HG02610 (cell line): ENCODE measurements around the gene ATG7.
"Not testable (repeated sequence)": the region's sequence is repeated elsewhere in the genome, so short reads cannot be mapped to it uniquely, and the experiment has no call there.

Experiments
- ATAC-seq: cut with Tn5 transposase; IDR thresholded peaks from one replicate; pipeline ENCODE4 v1.9.1; 2021; ENCODE audit warnings: mild to moderate bottlenecking, moderate library complexity; ENCODE audit not compliant: unreplicated experiment

Gene ATG7

DNA sequence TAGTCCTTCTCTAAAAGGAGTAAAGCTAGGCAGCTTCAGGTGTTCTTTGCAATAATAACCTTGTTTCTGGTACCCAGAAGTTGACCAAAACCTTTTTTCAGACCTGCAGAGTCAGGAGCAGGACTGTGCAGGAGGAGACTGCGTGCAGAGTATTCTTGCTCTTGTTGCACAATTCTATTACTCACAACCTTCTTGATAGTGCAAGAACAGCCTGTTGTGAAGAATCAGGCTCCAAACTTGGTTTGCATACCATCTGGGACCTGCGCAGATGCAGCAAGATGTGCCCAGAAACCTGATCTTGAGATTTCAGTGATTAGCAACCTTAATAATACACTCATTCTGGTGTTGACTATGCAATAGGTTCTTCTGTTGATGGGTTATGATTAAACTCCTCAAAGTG, 111.9 kb downstream of the ATG7 start:
- ATAC-seq: no peak

DNA sequence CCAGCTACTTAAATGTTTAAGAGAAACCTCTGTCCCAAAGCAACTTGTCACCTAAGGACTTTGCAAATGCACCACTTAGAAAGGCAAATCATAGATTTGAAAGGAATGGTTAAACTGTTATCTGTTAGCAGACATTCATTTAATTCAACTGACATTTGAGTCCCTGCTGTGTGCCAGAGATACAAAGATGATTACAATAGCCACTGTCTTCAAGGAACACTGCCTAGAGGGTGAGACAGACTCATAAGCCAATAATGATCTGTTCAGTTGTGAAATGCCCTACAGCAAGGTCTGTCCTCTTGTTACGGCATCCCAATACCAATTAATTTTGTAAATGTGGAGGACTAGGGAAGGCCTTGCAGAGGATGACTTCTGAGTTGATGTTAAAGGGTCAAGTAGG, 113.1 kb downstream of the ATG7 start:
- no peak for ATAC-seq

- no peak for ATAC-seq
These were observed 113.7 kb downstream of the ATG7 start for GRCh38 chr3:11385891-11386290.

DNA sequence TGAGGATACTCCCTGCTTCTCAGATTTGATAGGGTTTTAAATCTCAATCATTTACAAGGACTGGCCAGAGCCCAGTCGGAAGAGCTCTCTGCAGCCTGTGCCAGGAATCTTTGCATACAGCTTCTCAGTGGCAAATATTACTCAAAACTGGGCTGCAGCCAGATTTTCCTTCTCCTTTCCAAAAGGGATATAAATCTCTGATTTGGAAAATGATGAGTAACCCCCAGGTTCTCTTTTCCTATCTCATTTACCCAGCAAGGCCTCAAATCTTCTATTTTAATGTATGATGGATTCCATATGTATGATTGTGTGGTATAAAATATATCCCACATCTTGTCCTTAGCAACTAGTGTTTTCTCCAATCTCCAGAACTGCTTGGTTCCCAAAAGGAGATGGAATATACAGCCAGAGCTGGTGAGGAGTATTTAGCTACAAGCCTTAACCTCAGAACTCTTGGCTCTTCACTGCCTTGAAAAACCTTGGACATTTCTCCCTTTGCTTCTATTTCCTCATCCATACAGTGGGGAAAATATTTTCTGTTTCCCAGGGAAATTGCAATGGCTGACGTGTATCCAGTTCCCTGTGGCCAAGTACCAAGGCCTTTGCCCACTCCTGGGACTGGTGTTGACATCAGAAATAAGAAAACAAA, 114.4 kb downstream of the ATG7 start:
- no peak for ATAC-seq

DNA sequence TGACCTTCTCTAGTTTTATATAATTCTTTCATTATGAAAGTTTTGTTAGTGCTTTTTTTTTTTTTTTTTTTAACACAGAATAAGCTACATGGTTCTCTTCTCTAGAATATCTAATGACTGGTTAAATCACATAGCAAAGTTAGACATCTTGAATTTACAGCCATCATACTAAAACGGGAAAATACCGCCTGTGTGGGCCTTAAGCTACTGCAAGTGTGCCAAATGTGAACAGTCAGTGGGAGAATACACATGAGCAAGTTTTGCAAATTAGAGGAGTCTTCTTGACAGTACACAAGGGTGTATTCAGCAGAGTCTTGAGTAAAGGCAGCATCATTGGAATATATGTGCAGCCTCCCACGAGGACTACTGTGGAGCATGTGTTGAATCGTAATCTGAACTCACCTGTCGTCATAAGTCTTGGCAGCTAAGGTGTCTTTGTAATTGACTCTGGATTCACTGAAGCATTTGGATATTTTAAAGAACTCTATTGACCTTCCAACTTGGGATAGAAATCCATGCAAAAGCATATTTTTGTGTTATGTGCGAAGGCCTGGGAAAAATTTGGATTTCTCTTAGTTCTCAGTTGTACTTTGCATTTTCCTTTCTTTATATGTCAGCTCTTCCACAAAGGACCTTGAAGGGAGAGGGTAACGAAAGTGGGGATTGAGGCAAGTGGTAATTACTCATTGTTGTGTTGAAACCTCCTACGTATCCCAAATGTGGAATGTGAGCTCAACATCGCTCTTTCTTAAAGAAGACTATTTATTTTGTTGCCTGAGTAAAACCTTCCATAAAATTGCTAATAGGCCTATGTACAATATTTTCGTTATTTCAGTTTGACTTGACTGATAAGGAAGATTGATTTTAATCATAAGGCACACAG, 117.4 kb downstream of the ATG7 start:
- ATAC-seq: no peak

GRCh38 chr3:11390411-11391131, 118.4 kb downstream of the ATG7 start:
- no peak for ATAC-seq

DNA sequence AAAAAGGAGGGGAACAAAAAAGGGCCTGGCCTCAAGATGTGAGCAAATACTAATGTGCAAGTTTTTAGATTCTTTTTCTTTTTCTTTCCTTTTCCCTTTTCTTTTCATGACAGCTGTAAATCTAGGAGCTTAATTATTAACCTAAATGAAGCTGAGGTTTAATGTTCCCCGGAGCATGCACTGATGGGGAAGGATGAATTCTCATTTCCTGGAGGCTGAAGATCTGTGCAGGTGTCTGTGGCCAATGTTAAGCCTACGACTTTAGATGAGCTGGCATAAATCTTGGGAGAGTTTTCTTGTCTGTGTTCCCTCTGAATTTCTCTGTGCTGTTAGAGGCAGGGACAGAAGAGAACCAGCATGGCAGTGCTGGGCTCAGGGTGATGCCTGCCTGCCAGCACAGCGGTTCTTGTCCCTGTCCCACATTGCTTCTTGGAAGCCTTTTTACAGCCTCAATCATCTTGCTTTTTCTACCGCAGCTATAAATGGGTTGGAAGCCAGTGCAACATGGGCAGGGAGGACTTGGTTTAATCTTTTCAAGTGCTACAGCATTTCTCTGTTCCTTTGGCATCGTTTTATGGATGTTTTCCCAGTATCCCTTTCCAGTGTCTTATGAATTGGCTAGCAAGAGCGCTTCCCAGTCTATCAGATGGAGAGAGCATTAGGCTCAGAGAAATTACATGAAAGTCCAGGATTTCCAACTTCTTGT, 119.1 kb downstream of the ATG7 start:
- ATAC-seq: no peak

DNA sequence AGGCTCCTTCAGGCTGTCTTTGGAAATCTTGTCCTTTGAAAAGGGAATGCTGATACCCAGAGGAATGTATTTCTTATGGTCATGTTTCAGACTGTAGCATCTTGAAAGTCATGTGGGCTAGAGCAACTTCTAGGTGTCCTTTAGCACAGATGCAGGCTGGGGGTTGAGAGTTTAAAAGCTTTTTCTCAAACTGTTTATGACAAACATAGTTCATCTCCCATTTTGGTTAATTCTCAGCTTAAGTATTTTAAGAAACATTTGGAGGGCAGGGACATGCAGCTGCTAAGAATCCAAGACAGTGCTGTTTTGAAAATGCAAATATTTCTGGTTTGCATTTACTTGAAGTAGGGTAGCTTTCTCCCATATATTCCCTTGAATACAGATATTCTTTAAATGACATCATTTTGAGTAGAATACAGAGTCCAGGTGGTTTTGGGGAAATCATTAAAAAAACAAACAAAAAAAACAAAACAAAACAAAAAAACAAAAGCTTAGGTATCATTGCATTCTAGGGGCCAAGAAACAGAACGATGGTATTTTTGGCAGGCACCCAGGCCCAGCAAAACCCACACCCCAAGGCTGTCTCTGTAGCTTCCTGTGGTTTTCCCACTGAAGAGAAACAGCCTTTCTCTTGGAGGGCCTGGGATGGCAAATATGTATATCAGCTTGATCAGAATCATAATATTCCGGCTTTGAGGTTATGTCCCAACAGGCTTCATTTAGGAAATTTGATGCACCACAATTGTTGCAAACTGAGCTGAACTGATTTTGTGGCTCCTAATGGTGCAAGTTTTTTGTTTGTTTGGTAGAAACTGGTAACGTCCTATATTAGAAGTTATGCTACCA, 120.0 kb downstream of the ATG7 start:
- ATAC-seq: no peak

- no peak for ATAC-seq
These were observed 120.6 kb downstream of the ATG7 start for GRCh38 chr3:11392860-11393114.

- ATAC-seq: no peak
These were observed 121.2 kb downstream of the ATG7 start for GRCh38 chr3:11393401-11393800.

DNA sequence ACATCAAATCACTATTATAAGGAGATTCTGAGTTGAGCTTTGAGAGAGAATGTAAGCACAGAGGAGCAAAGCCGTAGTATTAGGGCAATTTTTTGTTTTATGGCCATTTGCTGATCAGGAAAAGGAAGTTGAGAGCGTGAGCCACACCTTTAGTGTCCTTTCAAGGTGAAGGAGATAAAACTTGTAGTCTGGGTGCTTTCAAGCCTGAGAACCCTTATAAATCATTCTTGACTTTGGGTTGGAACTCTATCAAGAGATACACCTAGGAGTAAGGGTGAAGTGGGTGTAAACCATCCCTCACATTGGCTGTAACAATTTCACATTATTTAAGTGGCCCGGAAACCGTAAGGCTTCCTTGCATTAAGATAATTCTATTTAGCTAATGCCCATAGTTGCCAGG, 122.2 kb downstream of the ATG7 start:
- no peak for ATAC-seq

DNA sequence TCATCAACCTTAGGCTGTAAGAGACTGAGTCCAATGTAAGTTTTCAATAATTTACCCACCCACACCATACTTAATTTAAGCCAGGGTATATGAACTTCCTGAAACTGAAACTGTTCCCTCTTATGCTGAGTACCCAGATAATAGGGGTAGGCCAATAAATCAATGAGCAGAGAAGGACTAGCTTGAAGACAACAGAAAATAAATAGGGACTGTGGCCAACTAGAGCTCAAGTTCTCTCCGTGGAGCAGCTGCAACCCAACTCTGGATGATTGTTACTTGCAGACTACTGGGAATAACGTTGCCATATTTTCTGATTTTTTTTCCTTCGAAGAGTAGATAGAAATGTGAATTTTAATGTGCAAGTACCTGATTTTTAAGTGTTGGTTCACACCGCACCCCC, 128.0 kb downstream of the ATG7 start:
- no peak for ATAC-seq

GRCh38 chr3:11401434-11401833, 129.2 kb downstream of the ATG7 start:
- ATAC-seq: no peak

DNA sequence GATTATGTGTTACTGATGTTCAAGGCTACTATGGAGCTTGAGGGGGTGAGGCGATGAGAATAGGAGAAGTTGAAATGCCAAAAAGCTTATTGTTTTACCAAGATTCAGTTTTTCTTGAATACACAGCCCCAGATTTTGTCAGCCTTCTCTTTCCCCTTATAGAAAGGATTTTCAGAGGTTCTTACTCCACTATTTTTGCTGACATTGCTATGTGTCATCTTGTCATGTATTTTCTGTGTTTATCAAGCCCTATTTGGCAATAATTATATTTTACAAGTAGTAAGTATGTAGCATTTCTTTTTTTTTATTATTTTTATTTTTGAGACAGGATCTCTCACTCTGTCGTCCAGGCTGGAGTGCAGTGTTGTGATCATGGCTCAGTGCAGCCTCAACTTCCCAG, 133.1 kb downstream of the ATG7 start:
- no peak for ATAC-seq

DNA sequence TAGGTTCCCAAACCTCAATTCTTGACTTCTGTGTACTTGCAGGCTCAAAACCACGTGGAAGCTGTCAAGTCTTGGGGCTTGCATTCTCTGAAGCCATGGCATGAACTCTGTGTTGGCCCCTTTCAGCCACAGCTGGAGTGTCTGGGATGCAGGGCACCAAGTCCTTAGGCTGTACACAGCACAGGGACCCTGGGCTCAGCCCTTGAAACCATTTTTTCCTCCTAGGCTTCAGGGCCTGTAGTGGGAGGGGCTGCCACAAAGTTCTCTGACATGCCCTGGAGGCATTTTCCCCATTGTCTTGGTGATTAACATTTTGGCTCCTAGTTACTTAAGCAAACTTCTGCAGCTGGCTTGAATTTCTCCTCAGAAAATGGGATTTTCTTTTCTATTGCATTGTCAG, 135.4 kb downstream of the ATG7 start:
- ATAC-seq: no peak

GRCh38 chr3:11408324-11408859, 136.2 kb downstream of the ATG7 start:
- ATAC-seq: not testable (repeated sequence)

DNA sequence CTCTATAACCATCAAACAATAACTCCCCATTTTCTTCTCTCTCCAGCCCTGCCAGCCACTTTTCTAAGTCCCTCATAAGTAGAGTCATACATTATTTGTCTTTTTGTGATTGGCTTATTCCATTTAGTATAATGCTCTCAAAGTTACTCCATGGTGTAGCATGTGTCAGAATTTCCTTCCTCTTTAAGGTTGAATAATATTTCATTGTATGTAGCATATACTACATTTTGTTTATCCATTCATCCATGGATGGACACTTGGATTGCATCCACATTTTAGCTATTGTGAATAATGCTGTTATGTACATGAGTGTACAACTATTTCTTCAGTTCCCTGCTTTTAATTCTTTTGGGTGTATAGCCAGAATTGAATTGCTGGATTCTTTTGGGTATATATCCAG, 138.4 kb downstream of the ATG7 start:
- no peak for ATAC-seq

DNA sequence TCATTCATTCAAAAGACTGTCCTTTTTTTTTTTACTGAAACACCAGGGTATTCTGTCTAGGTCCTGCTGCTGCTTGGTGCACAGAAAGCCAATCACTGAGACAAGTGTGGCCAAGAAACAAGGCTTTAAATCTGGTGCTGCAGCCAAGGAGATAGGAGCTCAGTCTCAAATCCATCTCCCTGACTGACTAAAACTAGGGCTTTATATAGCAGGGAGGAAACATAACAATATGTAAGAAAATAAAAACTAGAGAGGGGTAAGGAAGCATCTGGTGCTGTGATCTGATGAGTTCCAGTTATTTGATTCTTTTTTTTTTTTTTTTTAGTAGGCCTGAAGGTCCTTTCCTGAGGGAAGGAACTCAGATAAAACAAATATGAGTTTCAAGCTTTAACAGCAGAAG, 139.8 kb downstream of the ATG7 start:
- ATAC-seq: no peak

GRCh38 chr3:11413071-11413470, 140.9 kb downstream of the ATG7 start:
- ATAC-seq: no peak

- no peak for ATAC-seq
These were observed 142.9 kb downstream of the ATG7 start for GRCh38 chr3:11415099-11415498.
